PFSK-1 (cell line): ENCODE results near the gene BOD1L2.

Experiments
- FOXP2 ChIP-seq: optimal IDR thresholded peaks from 2 replicates; pipeline ENCODE3; 2011; ENCODE audit warnings: borderline replicate concordance, control low read depth, inconsistent platforms; ENCODE audit not compliant: insufficient read depth; ENCODE audit errors: extremely low read length, extremely low read depth
- POLR2AphosphoS5 ChIP-seq: IDR thresholded peaks from 2 replicates; pipeline ENCODE4 v1.6.1; 2012; ENCODE audit warnings: low read depth, mild to moderate bottlenecking, control low read depth, low read length, moderate library complexity
- REST ChIP-seq, 2 experiments: IDR thresholded peaks; 2 replicates each; pipeline versions ENCODE4 v1.6.1 to v1.8.0; 2011 to 2012; ENCODE audit warnings: low read depth in 2 of 2, low read length in 2 of 2, control low read depth in 1 of 2, inconsistent platforms in 1 of 2, mild to moderate bottlenecking in 1 of 2, moderate library complexity in 1 of 2; ENCODE audit not compliant: insufficient read depth in 1 of 2
- SIN3A ChIP-seq: IDR thresholded peaks from 2 replicates; pipeline ENCODE4 v1.6.1; 2012; ENCODE audit warnings: mild to moderate bottlenecking, low read length, moderate library complexity, borderline replicate concordance; ENCODE audit not compliant: insufficient read depth
- TAF1 ChIP-seq: IDR thresholded peaks from 2 replicates; pipeline ENCODE4 v1.6.1; 2012; ENCODE audit warnings: low read length, control low read depth, borderline replicate concordance; ENCODE audit not compliant: insufficient read depth

BOD1L2 gene

GRCh38 chr18:57197261-57197660 lies 50.4 kb downstream of the BOD1L2 start:
- TF ChIP-seq FOXP2 = no peak
- TF ChIP-seq SIN3A = no peak
- no peak for TF ChIP-seq POLR2AphosphoS5
- TF ChIP-seq TAF1 = no peak
- no peak for TF ChIP-seq REST (IDR thresholded peaks at IDR 0.05; ENCODE audit: insufficient read depth in 1 of 2, low read depth in 2 of 2, low read length in 2 of 2)

GRCh38 chr18:57198073-57198472 lies 51.2 kb downstream of the BOD1L2 start:
- TF ChIP-seq REST (IDR thresholded peaks at IDR 0.05; ENCODE audit: insufficient read depth in 1 of 2, low read depth in 2 of 2, low read length in 2 of 2) = no peak
- TF ChIP-seq POLR2AphosphoS5 = no peak
- TF ChIP-seq SIN3A = no peak
- no peak for TF ChIP-seq TAF1
- no peak for TF ChIP-seq FOXP2
